Choroid plexus epithelial cell (primary cell): ENCODE data around the gene MYH3.

Source experiments
- DNase-seq: peaks from one replicate; pipeline ENCODE4 v3.0.0-alpha.2; 2010; ENCODE audit warnings: low read depth
- H3K4me3 ChIP-seq: 2 replicates; pipeline ENCODE4 v1.5.1; 2011; ENCODE audit warnings: low read depth, mild to moderate bottlenecking, control low read depth, low read length, moderate library complexity
- TF ChIP-seq, protein P1 (sequence below): conservative IDR thresholded peaks from 2 replicates; pipeline ENCODE4 v1.5.1; 2011; ENCODE audit warnings: low read depth, mild to moderate bottlenecking, control low read depth, inconsistent platforms, low read length, moderate library complexity

Gene MYH3

DNA sequence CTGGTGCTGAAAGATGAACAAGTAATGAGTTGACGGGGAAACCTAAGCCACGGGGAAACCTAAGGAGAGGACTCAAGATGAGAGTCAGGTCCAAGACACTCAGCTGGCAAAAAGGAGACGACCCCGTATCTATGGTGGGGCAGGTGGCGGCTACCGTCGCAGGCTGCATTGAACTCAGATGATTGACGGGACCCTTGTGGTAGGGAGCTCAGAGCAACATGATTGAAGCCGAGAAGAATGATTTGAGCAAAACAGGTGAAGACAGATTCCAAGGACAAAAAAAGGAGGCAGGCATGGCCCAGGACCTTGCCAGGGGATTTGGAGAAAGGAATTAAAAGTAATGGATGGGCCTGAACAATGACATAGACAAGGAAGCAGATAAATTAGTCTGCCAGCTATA lies 7.5 kb upstream of the MYH3 start:
- DNase-seq, result no peak
- H3K4me3 ChIP-seq, result no peak overlapping the region
- TF ChIP-seq, protein P1, sequence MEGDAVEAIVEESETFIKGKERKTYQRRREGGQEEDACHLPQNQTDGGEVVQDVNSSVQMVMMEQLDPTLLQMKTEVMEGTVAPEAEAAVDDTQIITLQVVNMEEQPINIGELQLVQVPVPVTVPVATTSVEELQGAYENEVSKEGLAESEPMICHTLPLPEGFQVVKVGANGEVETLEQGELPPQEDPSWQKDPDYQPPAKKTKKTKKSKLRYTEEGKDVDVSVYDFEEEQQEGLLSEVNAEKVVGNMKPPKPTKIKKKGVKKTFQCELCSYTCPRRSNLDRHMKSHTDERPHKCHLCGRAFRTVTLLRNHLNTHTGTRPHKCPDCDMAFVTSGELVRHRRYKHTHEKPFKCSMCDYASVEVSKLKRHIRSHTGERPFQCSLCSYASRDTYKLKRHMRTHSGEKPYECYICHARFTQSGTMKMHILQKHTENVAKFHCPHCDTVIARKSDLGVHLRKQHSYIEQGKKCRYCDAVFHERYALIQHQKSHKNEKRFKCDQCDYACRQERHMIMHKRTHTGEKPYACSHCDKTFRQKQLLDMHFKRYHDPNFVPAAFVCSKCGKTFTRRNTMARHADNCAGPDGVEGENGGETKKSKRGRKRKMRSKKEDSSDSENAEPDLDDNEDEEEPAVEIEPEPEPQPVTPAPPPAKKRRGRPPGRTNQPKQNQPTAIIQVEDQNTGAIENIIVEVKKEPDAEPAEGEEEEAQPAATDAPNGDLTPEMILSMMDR, result no peak

DNA sequence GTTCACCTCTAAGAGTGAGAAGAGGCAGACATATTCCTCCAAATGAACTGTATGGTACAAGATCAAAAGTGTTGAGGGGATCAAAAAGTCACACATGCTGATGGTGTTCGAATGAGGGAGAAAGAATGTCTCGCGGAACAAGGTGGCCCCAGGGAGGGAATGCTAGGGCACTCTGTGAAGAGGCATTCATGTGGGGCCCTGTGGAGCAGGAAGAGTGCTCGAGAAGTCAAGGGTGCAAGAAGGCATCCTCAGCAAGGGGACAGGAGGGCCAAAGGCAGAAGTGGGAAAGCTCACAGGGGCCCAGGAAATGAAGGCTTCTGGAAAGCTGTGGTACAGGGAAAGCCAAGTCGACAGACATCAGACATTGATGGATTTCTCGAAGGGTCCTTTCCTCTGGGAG lies 6.1 kb upstream of the MYH3 start:
- no peak for DNase-seq
- H3K4me3 ChIP-seq, result no peak overlapping the region
- TF ChIP-seq, protein P1, result no peak

DNA sequence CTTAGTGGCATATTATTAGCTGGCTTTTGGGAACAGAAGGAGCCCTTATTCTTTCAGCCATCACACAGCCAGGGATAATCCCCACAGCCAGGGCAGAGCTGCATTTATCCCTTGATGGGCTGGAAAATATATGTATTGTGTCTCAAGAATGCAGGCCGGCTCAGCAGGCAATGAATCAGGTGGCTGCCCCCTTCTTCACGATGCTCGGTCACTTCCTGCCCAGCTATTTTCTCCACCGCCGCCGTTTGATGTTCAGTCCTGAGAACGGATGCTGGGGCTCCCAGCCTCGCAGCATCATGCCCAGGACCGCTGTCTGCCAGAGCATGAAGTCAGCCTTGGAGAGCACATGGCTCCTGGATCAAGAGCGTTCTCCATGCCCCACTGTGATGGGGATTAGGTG lies 4.3 kb upstream of the MYH3 start:
- H3K4me3 ChIP-seq, result no peak overlapping the region
- TF ChIP-seq, protein P1, result no peak
- no peak for DNase-seq

GRCh38 chr17:10657879-10658278 lies 770 bp upstream of the MYH3 start:
- H3K4me3 ChIP-seq, result no peak overlapping the region
- TF ChIP-seq, protein P1, result no peak
- DNase-seq, result no peak

DNA sequence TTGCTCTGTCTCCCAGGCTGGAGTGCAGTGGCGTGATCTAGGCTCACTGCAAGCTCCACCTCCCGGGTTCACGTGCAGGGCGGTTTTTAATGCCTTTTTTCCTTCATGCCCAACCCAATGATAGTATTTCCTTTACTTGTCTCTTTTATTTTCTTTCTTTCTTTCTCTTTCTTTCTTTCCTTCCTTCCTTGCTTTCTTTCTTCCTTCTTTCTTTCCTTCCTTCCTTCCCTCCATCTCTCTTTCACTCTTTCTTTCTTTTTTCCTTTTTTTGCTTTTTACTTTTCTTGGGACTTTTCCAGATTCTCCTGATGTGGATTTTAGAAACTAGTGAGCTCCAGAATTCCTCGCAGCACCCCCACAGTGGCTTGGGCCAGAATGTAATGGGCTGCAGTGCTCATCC lies 3.1 kb downstream of the MYH3 start:
- TF ChIP-seq, protein P1, result no peak
- DNase-seq, result no peak
- no peak overlapping the region for H3K4me3 ChIP-seq

- TF ChIP-seq, protein P1, result no peak
- no peak overlapping the region for H3K4me3 ChIP-seq
- no peak for DNase-seq
These were observed 4.0 kb downstream of the MYH3 start for GRCh38 chr17:10652984-10653659.

DNA sequence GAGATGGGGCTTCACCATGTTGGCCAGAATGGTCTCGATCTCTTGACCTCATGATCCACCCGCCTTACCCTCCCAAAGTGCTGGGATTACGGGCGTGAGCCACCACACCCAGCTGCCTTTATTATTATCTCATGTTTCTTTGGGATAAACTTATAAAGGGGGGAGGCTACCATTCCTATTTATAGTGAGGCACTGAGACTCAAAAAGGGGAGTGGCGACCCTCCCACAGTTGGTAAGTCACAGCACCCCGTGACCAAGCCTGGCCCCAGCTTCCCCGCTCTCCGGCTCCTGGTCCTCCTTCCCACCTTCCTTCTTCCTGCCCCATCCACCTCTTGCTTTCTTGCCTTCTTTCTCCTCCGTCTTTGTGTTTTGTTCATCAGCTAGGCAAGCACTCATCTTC lies 5.2 kb downstream of the MYH3 start:
- no peak overlapping the region for H3K4me3 ChIP-seq
- no peak for DNase-seq
- TF ChIP-seq, protein P1, result no peak
